GM21786 (cell line): ENCODE data around the gene ESRRG.

ENCODE experiments used
- ATAC-seq: cut with Tn5 transposase; IDR thresholded peaks from one replicate; pipeline ENCODE4 v1.9.1; 2021; ENCODE audit not compliant: unreplicated experiment

ESRRG gene

DNA sequence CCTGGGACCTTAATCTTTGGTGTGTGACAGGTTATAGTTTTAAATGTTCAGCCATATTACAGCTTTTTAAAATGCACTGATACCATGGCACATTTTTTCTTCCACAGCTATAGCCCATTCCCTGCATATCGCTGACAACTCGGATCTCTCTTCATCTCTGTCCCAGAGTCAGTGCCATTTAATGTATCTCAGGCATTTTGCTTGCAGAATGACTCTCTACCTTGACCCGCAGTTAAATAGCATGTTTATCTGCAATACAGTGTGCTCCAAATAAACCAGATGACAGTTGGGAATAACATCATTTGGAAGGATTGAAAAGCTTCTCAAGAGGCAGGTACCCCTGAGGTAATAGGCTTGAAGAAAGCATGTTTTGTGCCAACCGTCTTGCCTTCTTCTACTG is 200.2 kb downstream of the ESRRG start:
- ATAC-seq = no peak

DNA sequence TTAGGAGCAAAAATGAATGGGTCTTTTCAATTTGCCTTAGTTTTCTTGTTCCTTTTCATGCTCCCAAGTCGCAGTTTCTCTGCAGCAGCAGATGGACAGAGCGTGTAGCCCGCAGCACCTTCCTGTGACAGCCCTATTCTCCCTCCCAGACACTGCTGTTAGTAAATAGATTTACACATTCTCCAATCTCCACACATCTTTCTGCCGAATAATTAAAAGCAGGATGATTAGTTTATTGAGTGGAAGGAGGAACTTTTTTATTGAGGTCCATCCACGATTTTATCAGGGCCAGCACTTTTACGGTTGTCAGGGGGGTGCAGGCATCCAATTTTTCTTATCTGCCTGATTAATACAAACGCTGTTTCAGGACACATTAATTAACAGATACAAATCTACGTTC is 201.8 kb downstream of the ESRRG start:
- ATAC-seq = no peak

DNA sequence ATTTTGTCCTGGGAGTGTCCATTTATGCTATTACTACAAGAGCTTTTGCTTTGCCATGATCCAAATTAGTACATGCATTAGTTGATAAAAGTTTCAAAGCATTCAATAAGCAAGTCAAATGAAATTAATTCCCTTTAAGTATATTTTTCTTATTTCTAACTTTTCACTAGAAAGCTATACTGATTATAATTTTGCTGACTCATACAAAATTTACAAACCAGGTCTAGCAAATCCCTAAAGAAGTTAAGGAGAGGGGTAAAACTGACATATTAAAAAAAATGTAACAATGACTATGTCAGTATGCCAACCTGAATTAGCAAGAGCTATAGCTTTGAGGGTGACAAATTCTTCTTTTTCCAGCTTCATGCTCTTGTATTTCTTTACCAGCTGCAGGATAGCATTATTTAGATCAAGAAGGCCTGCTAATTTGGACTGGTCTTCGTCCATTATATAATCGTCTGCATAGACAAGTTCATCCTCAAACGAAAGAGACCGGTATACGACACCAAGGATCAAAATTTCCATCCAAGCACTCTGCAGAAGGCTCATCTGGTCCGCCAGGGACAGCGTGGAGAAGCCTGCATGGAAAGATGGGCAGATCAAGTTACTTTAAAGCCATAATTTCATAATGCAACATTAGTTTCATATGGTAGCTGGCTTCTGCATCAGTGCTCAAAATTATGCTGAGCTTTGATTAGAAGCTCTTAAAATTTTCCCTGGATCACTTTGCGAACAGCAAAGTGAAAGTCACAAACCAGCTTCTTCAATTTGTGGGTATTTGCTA is 204.2 kb downstream of the ESRRG start:
- no peak for ATAC-seq

GRCh38 chr1:216502528-216503162 is 220.6 kb downstream of the ESRRG start:
- ATAC-seq = no peak

GRCh38 chr1:216500273-216500967 is 222.8 kb downstream of the ESRRG start:
- no peak for ATAC-seq

- ATAC-seq = no peak
Observed at GRCh38 chr1:216499581-216500272, 223.5 kb downstream of the ESRRG start.

GRCh38 chr1:216498277-216498676 is 225.0 kb downstream of the ESRRG start:
- ATAC-seq = no peak

GRCh38 chr1:216485042-216485441 is 238.2 kb downstream of the ESRRG start:
- ATAC-seq = no peak

DNA sequence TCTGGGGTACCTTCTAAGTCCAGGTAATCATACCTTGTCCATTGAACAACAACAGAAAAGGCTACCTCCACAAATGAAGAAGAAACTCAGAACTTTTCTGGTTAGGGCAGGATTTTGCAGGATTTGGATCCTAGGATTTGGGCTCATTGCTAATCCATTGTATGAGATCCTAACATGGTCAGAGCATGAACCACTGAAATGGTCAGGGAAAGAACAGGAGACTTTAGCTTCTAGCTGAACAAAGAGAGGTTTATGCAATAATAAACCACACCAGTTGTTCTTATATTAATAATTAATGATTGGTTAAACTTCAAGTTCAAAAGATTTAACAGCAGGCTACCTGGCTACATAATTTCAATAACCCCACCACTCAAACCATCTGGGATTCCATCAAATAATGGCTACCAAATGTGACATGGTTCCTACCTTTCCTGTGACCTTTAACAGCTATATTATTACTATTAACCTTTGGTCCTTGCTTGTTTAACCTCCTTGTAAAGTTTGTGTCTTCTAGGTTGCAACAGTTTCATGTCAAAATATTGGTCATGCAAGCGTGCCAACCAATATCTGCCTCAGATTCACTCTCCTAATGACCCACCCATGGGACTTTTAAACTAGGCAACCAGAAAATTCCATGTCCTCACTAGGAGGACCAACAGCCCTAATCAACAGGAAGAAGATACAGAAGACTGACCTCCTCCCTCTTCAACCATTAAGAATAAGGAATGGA is 239.4 kb downstream of the ESRRG start:
- no peak for ATAC-seq

- no peak for ATAC-seq
Observed at GRCh38 chr1:216482620-216483019, 240.6 kb downstream of the ESRRG start.

- no peak for ATAC-seq
Observed at GRCh38 chr1:216478238-216478637, 245.0 kb downstream of the ESRRG start.

GRCh38 chr1:216476341-216476740 is 246.9 kb downstream of the ESRRG start:
- ATAC-seq = no peak

DNA sequence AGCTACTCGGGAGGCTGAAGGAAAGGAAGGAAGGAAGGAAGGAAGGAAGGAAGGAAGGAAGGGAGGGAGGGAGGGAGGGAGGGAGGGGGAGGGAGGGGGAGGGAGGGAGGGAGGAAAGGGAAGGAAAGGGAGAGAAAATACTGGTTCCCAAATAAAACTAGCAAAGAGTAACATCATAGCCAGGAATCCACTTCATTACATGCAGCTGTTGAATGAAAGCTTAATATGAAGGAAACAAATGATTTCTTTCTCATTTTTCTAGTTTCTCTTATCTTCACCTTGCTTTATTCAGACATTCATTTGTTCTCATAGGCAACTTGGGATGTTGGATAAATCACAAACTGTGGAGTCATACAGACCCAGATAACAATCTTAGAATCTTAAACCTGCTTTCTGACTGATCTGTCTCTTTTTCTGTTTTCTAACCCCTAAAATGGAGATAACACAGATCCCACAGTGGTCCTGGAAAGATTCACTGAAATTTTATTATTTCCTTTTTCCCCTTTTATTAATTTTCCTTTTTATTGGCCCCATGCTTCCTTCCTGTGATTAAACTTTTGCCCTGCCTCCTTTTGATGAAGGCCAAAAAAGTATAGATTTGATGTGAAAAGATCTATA is 247.5 kb downstream of the ESRRG start:
- ATAC-seq = no peak

DNA sequence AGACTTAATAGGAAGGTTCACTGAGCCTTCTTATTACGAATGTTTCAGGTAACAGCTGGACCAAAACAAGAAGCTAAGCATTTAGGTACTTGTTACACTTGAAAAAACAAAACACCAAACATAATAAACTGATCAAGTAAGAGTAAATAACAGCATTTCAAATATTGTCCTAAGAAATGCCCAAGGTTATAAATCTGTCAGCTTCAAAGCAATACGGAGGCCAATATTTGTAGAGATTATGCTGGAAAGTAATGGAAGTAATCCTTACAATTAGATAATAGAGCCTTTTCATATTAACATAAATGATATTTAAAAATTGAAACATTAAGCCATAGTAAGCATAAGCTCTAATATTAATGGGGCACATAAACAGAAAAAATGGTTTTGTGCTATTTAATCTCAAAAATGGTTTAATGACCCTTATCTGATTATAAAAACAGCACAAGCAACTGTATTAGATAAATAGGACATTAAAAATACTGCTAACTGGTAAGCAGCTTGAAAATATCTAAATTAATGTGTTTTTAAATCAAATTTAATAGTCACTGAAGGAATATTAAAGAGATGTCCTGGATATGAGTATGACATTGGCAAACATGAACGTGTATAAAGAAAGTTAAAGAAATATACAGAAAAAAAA is 256.9 kb downstream of the ESRRG start:
- no peak for ATAC-seq

DNA sequence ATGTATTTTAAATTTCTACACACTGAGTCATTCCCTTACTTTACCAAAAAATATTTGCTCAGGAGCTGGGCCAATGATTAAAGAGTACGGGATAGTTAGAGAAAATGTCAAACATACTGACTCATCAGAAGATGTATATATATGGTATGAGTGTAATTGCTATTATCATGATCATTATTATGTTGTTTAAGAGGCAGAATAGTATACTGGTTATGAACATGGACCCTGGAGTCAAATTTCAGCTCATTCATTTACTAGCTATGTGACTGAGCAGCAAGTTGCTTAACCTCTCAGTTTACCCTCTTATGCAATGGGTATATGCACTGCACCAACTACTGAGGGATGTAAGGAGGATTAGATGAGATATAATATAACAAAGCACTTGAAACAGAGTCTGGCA is 258.7 kb downstream of the ESRRG start:
- ATAC-seq = no peak

GRCh38 chr1:216462066-216462775 is 261.0 kb downstream of the ESRRG start:
- ATAC-seq = no peak

- ATAC-seq = no peak
Observed at GRCh38 chr1:216461466-216461865, 261.8 kb downstream of the ESRRG start.

DNA sequence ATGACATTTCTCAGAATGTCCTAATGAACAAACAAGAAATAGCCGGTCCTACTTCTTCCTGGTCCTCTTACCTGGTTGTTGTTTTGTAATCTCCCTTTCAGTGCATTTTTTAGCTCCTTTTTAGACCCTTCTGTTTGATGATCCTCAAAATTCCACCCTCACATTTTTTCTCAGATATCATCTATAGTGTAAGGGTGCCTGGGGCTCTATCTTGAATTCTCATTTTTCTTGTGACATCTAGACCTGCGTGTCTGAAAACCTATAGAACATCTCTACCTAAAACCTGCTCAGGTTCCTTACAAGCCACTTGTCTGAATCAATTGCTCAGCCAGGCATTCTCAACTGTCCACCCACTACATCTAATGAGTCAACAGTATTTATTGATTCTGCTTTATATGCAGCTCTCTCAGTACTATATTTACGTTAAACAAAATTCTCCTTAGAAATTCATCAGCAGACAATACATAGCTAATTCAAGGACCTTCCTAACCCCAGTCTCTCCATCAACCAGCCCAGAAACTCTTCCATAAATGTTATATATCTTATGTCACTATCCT is 263.5 kb downstream of the ESRRG start:
- ATAC-seq = no peak

- no peak for ATAC-seq
Observed at GRCh38 chr1:216458812-216459211, 264.4 kb downstream of the ESRRG start.
